K562 (cell line): ENCODE results near the gene GGTLC1. TPM values are rescaled to one million over a fixed set of nuclear protein-coding genes. Genes with fewer than 3 reads are reported as not detected.

Experiments used
- polyA plus RNA-seq, 8 experiments: library from polyadenylated mRNA; depleted of rRNA in 4 of 8; stranded (reverse) in 5 of 8; unstranded in 3 of 8; fragments of >200 nt; fragmentation: Nextera tagmentation in 2 of 8; fragmentation: Illumina TruSeq in 1 of 8; extraction: Ambion mirVana in 2 of 8; extraction: Trizol in 1 of 8; gene quantifications; 2 replicates each; pipeline versions ENCODE4 v1.2.1 to v1.2.3, GENCODE V29; 2011 to 2014; ENCODE audit warnings: inconsistent platforms in 1 of 8, missing spikeins in 1 of 8
- small RNA-seq: library from RNA; depleted of rRNA; stranded (forward); fragments of <200 nt; gene quantifications from one replicate; pipeline ENCODE3, GENCODE V24; 2014
- total RNA-seq, 7 experiments: library from RNA; depleted of rRNA in 6 of 7; stranded (reverse); fragments of >200 nt in 6 of 7; fragmentation: Illumina TruSeq in 2 of 7; extraction: Trizol in 2 of 7; gene quantifications; 2 replicates each; pipeline versions ENCODE4 v1.2.1 to v1.2.3, GENCODE V29; 2011 to 2021; ENCODE audit warnings: low replicate concordance in 1 of 7

GGTLC1 gene
- total and polyA plus RNA-seq, 9 of the 15 experiments (the other 6 are each of a cell fraction or from before 2014, with no cell fraction given), result not detected

Small RNAs within 50 kb of the gene (small RNA-seq; reads per million reads assigned to genes)
- gene AL133466.1, result not detected

Other genes with a start within 250 kb of the GGTLC1 start
- not detected in 2 replicates for gene CST1, start 237.8 kb downstream of the GGTLC1 start, total RNA-seq (2014; rRNA removed)
- not detected in 2 replicates for gene CST1, start 237.8 kb downstream of the GGTLC1 start, total RNA-seq (2014; rRNA removed; fragmentation: Illumina TruSeq; extraction: Trizol)
- gene CST1, start 237.8 kb downstream of the GGTLC1 start, total RNA-seq (2015; rRNA removed; fragmentation: Illumina TruSeq; extraction: Trizol), result not detected in 2 replicates
- gene CST1, start 237.8 kb downstream of the GGTLC1 start, total RNA-seq (2021), result not detected in 2 replicates
- not detected in 2 replicates for gene CST1, start 237.8 kb downstream of the GGTLC1 start, polyA plus RNA-seq (2011; rRNA removed)
- gene CST1, start 237.8 kb downstream of the GGTLC1 start, polyA plus RNA-seq (2014; fragmentation: Illumina TruSeq; extraction: Trizol), result not detected in 2 replicates
- not detected for gene CST1, start 237.8 kb downstream of the GGTLC1 start, polyA plus RNA-seq (2014; fragmentation: Nextera tagmentation; extraction: Ambion mirVana)
- not detected in 2 replicates for gene CST1, start 237.8 kb downstream of the GGTLC1 start, polyA plus RNA-seq (2014; rRNA removed)
- gene CST2, start 162.1 kb downstream of the GGTLC1 start, total RNA-seq (2014; rRNA removed), result not detected in 2 replicates
- not detected in 2 replicates for gene CST2, start 162.1 kb downstream of the GGTLC1 start, total RNA-seq (2014; rRNA removed; fragmentation: Illumina TruSeq; extraction: Trizol)
- gene CST2, start 162.1 kb downstream of the GGTLC1 start, total RNA-seq (2015; rRNA removed; fragmentation: Illumina TruSeq; extraction: Trizol), result not detected in 2 replicates
- gene CST2, start 162.1 kb downstream of the GGTLC1 start, total RNA-seq (2021), result not detected in 2 replicates
- gene CST2, start 162.1 kb downstream of the GGTLC1 start, polyA plus RNA-seq (2011; rRNA removed), result not detected in 2 replicates
- gene CST2, start 162.1 kb downstream of the GGTLC1 start, polyA plus RNA-seq (2014; fragmentation: Illumina TruSeq; extraction: Trizol), result not detected in 2 replicates
- gene CST2, start 162.1 kb downstream of the GGTLC1 start, polyA plus RNA-seq (2014; fragmentation: Nextera tagmentation; extraction: Ambion mirVana), result not detected
- not detected in 2 replicates for gene CST2, start 162.1 kb downstream of the GGTLC1 start, polyA plus RNA-seq (2014; rRNA removed)
- not detected in 2 replicates for gene CST5, start 109.0 kb downstream of the GGTLC1 start, total RNA-seq (2014; rRNA removed)
- gene CST5, start 109.0 kb downstream of the GGTLC1 start, total RNA-seq (2014; rRNA removed; fragmentation: Illumina TruSeq; extraction: Trizol), result not detected in 2 replicates
- not detected in 2 replicates for gene CST5, start 109.0 kb downstream of the GGTLC1 start, total RNA-seq (2015; rRNA removed; fragmentation: Illumina TruSeq; extraction: Trizol)
- gene CST5, start 109.0 kb downstream of the GGTLC1 start, total RNA-seq (2021), result not detected in 2 replicates
- gene CST5, start 109.0 kb downstream of the GGTLC1 start, polyA plus RNA-seq (2011; rRNA removed), result not detected in 2 replicates
- gene CST5, start 109.0 kb downstream of the GGTLC1 start, polyA plus RNA-seq (2014; fragmentation: Illumina TruSeq; extraction: Trizol), result not detected in 2 replicates
- gene CST5, start 109.0 kb downstream of the GGTLC1 start, polyA plus RNA-seq (2014; fragmentation: Nextera tagmentation; extraction: Ambion mirVana), result not detected
- not detected in 2 replicates for gene CST5, start 109.0 kb downstream of the GGTLC1 start, polyA plus RNA-seq (2014; rRNA removed)